ENCODE measurements around the gene DHRS7C.

The DHRS7C gene

DNA sequence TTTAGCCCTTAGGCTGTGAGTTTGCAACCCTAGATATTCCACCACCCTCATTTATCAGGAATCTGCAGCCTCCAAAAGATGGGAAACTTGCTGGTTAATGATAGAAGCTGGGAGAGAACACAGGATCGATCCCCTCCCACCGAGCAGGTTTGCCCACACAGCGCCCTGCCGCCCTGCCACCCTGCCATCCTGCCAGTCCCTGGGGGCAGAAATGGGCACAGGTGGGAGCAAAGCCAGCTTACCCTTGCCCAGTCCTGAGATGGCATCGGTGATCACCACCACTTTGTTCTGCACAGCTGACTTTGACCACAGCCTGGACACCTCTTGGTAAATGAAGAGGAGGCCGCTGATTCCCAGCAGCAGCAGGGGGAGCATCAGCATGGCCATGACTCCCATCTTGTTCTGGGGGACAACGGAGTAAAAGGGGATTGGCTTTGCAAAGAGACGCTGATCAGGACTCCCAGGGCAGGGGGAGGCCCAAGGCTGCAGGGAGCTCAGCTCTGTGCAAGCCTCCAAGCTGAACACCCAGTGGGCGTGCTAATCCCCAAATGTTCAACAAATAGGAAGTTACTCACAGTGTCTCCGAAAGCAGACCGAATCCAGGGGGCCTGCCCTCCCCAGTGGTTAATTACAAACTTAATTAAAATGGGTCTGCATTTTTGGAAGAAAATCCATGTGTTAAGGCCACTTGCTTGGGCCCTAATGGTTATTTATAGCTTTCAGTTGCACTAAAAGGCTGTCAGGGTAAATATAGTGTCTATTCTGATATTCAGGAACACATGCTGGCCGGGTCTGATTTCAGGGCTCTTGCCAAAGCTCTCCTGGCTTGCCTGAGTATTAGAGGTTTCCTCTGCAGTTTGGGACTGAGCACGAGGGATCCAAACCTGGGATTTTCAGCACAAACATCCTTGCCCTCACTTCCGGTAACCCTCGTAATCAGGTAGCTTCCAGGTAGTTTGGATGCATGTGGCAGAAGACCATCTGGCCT lies at the start of gene DHRS7C:
Gene DHRS7C, minus strand, starts transcription at position 704 of the 988 bp plus-strand sequence. Its CDS starts 308 bp downstream, at position 396.
- no peak for DNase-seq

GRCh38 chr17:9839433-9839832 lies 48.0 kb upstream of the DHRS7C start:
- no peak for DNase-seq

DNA sequence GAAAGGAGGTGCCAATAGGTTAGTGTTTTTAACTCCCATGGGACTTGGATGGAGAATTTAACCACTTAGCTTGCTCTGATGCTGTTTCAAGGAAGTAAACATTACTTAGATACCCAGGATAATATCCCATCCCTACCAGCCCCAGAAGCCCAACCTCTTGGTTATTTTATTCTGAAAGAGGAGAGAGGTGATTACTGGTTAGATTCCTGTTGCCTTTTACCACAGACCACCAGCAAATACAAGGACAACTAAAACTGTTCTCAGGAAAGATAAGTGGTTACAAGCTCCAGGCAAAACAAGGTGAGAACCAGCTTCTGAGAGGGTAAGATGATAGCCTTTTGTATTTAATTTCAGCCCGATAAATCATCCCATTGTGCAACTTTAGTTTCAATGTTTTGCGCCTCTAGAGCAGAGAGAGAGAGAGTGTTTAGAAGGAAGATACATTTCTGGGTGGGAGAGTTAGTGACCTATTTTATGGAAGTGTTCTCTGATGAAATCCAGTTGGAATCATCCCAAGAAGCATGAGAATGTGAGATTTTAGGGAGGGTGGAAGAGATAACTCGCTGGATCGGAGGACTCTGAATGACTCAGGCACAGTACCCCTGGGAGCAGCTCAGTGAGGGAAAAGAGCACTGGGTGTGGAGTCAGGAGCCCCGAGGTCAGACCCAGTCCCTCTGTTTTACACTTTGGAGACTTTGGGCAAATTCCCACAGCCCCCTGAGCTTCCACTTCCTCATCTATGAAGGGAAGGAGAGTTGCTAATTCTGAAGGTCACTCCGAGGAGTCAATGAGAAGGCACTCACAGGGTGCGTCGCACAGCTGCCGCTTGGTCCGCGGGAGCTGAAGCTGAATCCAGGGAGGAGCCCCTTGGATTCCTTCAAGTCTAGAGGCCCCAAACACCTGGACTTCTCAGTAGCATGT lies 46.4 kb upstream of the DHRS7C start:
- no peak for DNase-seq

- DNase-seq, result no peak
These were observed 42.5 kb upstream of the DHRS7C start for GRCh38 chr17:9833922-9834321.

- no peak for DNase-seq
These were observed 39.3 kb upstream of the DHRS7C start for GRCh38 chr17:9830711-9831110.

DNA sequence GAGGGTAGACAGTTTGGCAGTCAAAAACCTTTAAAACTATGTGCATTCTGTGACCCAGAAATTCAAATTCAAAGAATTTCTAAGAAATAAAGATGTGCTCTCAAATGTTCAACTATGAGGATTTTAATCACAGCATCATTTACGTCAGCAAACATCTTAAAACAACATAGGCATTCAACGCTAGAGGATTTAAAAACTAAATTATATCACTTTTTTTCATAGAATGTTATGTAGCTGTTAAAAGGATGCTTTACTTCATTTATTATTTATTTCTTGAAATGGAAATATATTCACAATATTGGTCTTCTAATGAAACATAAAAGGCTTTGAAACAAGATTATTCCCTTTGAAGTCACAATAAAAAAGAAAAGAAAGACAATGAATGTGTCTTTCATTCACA lies 38.0 kb upstream of the DHRS7C start:
- DNase-seq, result no peak

DNA sequence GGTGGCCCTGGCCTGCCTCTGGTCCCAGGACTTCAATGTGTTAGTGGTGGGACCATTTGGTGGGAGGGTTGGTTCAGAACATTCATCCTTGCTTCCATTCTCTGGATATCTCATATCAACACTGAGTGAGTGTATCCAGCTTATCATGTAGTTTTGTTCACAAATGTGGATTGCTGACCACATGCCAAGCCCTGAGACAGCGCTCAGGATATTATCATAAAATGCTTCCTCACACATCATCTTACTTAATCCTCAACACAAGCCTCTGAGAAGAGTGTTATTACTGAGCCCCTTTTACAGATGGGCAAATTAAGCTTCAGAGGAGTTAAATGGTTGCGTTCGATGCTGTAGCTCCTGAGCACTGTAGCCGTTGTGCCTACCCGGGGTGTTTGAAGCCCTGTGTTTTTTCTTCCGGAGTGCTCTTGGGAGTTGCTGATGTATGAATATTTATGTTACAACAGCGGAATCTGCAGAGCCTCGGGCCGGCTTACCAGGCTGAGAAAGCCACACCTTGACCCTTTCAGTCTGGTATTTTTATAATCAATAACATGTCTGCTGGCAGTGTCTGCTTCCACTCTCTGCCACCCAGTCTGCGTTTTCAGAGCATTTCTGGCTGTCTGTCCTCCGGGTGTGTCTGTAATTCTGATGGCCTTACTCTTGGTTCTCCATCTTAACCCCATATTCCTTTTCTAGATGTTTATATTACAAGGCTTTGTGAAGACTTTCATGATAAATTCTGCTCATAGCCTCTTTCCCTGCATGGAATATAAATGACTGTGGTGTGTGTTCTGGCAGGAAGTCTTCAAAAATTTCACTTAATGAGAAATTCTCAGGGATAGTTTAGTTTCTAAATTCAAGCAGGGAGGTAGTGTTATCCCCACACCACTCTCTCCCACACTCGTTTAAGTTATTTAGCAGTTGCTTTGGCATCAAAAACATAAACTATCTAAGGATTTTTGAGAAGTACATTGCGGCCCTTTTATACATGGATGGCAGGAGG lies 37.2 kb upstream of the DHRS7C start:
- DNase-seq, result no peak

- DNase-seq, result no peak
These were observed 34.3 kb upstream of the DHRS7C start, which contains the start of gene GLP2R for GRCh38 chr17:9825641-9826150. GLP2R (plus strand) TSS chr17:9825924; CDS start chr17:9826064, 140 bp downstream.

DNA sequence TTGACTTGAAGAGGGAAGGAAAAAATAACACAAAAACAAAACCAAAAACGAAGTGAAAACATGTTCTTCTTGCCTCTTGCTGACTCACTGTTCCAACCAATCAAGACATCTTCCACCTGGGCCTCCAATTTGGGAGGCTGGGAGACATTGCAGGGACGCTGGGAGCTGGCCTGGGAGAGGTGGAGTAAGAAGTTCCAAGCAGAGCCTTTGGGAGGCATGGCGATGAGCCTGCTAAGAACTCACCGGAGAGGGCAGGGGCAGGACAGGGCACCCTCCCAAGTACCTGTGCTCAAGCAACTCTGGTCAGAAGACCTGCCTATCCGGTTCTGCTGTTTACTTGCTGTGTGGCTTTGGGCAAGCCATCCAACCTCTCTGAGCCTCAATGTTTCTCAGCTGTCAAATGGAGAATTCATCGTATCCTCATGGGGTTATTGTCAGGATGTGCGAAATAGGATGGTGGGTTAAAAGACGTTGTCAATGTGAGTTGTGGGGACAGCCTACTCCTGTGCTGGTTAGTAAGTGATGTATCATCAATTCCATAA lies 33.5 kb upstream of the DHRS7C start:
- no peak for DNase-seq

DNA sequence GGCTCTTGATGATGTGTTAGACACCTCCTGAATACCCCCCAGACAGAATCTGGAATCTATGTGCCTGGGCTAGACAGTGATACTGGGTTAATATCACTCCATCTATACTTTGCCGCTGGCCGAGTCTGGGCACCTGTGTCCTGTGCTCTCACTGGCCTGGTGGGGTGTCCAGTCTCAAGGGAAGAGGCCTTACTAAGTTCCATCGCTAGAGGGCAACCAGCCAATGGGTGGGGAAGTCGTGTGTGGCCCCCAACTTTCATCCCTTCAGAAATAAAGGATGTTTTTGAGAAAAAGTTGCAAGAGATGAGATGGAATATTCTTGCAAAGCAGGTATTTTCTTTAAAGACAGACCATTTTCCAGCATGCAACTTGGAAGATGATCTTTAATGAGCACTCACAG lies 32.7 kb upstream of the DHRS7C start:
- DNase-seq, result no peak

- no peak for DNase-seq
These were observed 30.5 kb upstream of the DHRS7C start, which contains the start of gene GSG1L2 for GRCh38 chr17:9821921-9822320. GSG1L2 (minus strand) TSS chr17:9822079; CDS start chr17:9822071, 8 bp downstream.

DNA sequence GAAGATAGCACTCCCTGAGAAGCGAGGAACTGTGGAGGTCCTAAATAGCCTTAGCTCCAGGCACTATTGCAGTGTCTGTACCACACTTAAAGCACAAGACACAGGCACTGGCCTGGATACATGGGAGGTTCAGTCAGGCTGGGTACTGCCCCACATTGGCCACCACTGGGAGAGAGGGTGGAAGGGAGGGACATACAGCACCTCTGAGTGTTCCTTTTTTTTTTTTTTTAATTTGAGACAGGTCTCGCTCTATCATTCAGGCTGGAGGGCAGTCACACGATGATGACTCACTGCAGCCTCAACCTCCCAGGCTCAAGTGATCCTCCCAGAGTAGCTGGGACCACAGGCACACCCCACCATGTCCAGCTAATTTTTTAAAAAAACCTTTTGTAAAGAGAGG lies 29.1 kb upstream of the DHRS7C start:
- DNase-seq, result no peak

- DNase-seq, result no peak
These were observed 27.4 kb upstream of the DHRS7C start for GRCh38 chr17:9818760-9819159.

- DNase-seq, result peak; percentile 19
These were observed 25.7 kb upstream of the DHRS7C start for GRCh38 chr17:9817086-9817485.

DNA sequence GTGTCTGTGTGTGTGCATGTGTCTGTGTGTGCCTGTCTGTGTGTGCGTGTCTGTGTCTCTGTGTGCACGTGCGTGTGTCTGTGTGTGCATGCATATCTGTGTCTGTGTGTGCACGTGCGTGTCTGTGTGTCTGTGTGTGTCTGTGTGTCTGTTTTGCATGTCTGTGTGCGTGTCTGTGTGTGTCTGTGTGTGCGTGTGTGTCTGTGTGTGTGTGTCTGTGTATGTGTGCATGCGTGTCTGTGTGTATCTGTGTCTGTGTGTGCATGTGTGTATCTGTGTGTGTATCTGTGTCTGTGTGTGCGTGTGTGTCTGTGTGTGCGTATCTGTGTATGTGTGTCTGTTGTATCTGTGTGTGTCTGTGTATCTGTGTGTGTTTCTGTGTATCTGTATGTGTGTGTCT lies 25.1 kb upstream of the DHRS7C start:
- DNase-seq, result no peak

GRCh38 chr17:9814337-9814945 lies 23.0 kb upstream of the DHRS7C start:
- DNase-seq, result no peak

- no peak for DNase-seq
These were observed 21.8 kb upstream of the DHRS7C start for GRCh38 chr17:9813166-9813565.

DNA sequence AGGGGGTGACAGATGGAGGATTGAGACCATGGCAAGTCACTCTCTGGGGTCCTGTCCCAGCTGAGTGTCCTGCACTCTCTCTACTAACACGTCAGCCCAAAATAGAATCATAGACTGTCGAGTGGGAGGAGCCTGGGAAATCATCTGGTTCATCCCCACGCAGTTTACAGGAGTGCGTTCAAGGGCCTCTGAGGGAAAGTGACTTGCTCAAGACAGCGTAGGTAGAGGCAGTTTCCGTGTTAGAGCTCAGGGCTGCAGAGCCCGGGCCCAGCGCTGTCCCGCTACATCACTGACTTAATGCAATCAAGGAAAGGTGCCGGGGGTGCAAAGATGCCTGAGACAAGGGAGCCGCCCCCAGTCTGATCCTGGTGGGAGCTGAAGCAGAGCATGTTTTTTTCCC lies 20.1 kb upstream of the DHRS7C start:
- no peak for DNase-seq

GRCh38 chr17:9811086-9811485 lies 19.7 kb upstream of the DHRS7C start:
- no peak for DNase-seq

DNA sequence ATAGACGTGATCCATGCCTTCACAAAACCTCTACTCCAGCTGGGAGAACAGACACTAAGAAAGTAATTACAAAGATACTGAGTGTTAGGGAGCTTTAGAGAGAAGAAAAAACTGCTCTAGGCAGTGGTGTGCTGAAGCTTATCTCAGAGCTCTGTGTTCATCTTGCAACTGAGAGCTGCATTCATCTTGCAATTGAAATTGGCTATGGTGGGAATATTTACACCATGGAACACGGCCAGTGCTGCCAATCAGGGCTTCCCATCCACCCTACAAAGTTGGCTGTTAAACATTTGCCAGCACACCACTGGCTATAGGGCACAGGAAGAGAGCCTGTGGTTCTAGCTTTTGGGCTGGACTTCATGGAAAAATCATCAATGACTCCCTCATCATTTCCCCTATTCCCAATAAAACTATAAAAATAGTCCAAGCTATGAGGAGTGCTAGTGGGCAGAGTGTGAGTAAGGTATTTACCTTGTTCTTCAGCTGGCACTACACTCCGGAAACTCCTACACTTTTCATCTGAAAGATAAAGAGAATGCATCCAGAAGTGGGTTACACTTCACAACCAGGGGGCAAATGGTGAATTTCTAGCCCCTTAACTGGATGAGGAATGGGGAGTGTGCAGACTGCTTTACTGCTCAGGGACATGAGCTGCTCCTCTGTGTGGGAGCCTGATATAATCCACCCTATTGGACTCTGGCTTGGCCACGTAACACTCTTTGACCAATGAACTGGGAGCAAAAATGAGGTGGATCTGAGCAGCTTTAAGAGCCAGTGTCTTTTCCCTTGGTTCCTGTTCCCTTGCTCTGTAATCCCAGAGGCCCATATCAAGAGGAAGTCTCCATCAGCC lies 18.9 kb upstream of the DHRS7C start:
- DNase-seq, result no peak

All from NCI-H2227 treated with DMSO at 0.1 percent for 48 hours (cell line).